Measurements from ENCODE around the gene ATP6V0E1.

ATP6V0E1 gene

DNA sequence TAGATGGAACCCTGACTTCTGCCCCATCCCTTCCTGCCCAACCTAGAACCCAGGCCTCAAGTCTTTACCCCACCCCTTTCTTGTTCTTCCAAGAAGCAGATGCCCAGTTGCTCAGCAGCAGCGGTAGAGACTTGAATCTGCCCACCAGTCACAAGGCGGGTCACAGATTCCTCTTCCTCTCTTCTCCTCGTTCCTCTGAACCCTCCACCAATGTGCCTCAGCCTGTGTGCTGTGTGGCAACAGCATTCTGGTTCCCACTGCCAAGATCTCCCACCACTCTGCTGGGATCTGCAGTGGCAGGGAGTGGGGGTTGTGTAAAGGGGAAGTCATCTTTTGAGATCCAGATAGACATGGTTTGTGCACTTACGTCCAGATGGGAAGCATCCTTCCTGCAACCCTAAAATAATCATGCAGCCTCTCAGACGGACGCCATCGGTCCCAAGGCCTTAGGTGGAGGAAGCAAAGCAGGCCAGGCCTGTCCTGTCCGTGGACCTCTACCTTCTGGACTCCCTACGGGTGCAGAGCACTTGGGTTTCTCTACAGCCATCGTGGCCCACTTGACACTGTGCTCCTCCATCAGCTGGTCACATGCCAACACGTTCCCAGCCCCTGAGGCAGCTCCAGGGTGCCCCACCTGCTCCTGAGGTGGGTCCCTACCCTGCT, 32.1 kb upstream of the ATP6V0E1 start:
- H3K9me3 ChIP-seq (replicated peaks; ENCODE audit: insufficient read depth, low read length): no peaks in the 10 kb centered on the region
- H3K79me2 ChIP-seq (ENCODE audit: low read length): no peaks in the 10 kb centered on the region
- H3K4me3 ChIP-seq (ENCODE audit: low read length): no peak overlapping the region
- TF ChIP-seq, protein P1, sequence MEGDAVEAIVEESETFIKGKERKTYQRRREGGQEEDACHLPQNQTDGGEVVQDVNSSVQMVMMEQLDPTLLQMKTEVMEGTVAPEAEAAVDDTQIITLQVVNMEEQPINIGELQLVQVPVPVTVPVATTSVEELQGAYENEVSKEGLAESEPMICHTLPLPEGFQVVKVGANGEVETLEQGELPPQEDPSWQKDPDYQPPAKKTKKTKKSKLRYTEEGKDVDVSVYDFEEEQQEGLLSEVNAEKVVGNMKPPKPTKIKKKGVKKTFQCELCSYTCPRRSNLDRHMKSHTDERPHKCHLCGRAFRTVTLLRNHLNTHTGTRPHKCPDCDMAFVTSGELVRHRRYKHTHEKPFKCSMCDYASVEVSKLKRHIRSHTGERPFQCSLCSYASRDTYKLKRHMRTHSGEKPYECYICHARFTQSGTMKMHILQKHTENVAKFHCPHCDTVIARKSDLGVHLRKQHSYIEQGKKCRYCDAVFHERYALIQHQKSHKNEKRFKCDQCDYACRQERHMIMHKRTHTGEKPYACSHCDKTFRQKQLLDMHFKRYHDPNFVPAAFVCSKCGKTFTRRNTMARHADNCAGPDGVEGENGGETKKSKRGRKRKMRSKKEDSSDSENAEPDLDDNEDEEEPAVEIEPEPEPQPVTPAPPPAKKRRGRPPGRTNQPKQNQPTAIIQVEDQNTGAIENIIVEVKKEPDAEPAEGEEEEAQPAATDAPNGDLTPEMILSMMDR (IDR thresholded peaks at IDR 0.05; ENCODE audit: low read length): no peak
- TF ChIP-seq EZH2phosphoT487 (IDR thresholded peaks at IDR 0.05; ENCODE audit: low read length) (no peak), EZH2 (optimal IDR thresholded peaks at IDR 0.05; ENCODE audit: low read depth, low read length) (no peak)
- no peak overlapping the region for H2AFZ ChIP-seq (ENCODE audit: low read length)
- H3K36me3 ChIP-seq (replicated peaks; ENCODE audit: insufficient read depth, low read length): 0 out of 2 replicates have a peak, but pooled peaks cover 1% of the 10 kb centered on the region
- no peak overlapping the region for H3K9ac ChIP-seq (ENCODE audit: low read length)
- no peaks in the 10 kb centered on the region for H4K20me1 ChIP-seq (ENCODE audit: insufficient read depth, low read length)
- DNase-seq: no peak
- H3K27ac ChIP-seq (ENCODE audit: low read length): no peak overlapping the region
- H3K4me1 ChIP-seq (ENCODE audit: low read length): no peaks in the 10 kb centered on the region
- H3K27me3 ChIP-seq (replicated peaks; ENCODE audit: insufficient read depth, low read length): no peaks in the 10 kb centered on the region
- no peaks in the 10 kb centered on the region for H3K9me2 ChIP-seq (replicated peaks; ENCODE audit: insufficient read depth, low read length)
- peaks cover 7% of the 10 kb centered on the region for H3F3A ChIP-seq (ENCODE audit: insufficient read depth, low read length)
- no peak overlapping the region for H3K4me2 ChIP-seq (ENCODE audit: low read depth, low read length)

DNA sequence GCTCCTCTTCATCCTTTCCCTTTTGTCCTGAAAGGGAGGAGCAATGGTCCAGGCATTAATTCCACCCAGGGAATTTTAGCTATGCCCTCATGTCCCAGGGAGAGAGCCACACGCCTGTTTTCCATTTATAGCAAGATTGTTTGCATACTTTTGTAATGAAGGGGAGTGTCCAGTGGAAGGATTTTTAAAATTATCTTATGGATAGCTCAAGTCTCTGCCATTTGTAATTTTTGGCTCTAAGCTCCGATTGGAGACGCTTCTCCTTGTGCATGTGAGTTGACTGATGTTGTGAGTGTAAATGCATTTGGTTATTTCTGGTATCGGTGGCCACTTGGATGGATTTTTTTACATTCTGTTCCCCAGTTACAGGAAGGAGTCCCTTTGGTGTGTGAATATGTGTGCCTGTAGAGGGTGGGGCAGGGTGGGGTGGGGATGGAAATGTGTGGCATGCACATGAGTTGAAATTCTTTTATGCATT, 31.5 kb upstream of the ATP6V0E1 start:
- no peaks in the 10 kb centered on the region for H4K20me1 ChIP-seq (ENCODE audit: insufficient read depth, low read length)
- no peaks in the 10 kb centered on the region for H3K9me2 ChIP-seq (replicated peaks; ENCODE audit: insufficient read depth, low read length)
- H3K36me3 ChIP-seq (replicated peaks; ENCODE audit: insufficient read depth, low read length): no peaks in the 10 kb centered on the region
- H3K9me3 ChIP-seq (replicated peaks; ENCODE audit: insufficient read depth, low read length): no peaks in the 10 kb centered on the region
- no peak overlapping the region for H3K4me2 ChIP-seq (ENCODE audit: low read depth, low read length)
- DNase-seq: no peak
- no peaks in the 10 kb centered on the region for H3K4me1 ChIP-seq (ENCODE audit: low read length)
- no peak overlapping the region for H2AFZ ChIP-seq (ENCODE audit: low read length)
- H3K27ac ChIP-seq (ENCODE audit: low read length): no peak overlapping the region
- no peaks in the 10 kb centered on the region for H3K27me3 ChIP-seq (replicated peaks; ENCODE audit: insufficient read depth, low read length)
- TF ChIP-seq, protein P1 (IDR thresholded peaks at IDR 0.05; ENCODE audit: low read length): no peak
- no peaks in the 10 kb centered on the region for H3K79me2 ChIP-seq (ENCODE audit: low read length)
- H3F3A ChIP-seq (ENCODE audit: insufficient read depth, low read length): peaks cover 7% of the 10 kb centered on the region
- H3K9ac ChIP-seq (ENCODE audit: low read length): no peak overlapping the region
- no peak overlapping the region for H3K4me3 ChIP-seq (ENCODE audit: low read length)

DNA sequence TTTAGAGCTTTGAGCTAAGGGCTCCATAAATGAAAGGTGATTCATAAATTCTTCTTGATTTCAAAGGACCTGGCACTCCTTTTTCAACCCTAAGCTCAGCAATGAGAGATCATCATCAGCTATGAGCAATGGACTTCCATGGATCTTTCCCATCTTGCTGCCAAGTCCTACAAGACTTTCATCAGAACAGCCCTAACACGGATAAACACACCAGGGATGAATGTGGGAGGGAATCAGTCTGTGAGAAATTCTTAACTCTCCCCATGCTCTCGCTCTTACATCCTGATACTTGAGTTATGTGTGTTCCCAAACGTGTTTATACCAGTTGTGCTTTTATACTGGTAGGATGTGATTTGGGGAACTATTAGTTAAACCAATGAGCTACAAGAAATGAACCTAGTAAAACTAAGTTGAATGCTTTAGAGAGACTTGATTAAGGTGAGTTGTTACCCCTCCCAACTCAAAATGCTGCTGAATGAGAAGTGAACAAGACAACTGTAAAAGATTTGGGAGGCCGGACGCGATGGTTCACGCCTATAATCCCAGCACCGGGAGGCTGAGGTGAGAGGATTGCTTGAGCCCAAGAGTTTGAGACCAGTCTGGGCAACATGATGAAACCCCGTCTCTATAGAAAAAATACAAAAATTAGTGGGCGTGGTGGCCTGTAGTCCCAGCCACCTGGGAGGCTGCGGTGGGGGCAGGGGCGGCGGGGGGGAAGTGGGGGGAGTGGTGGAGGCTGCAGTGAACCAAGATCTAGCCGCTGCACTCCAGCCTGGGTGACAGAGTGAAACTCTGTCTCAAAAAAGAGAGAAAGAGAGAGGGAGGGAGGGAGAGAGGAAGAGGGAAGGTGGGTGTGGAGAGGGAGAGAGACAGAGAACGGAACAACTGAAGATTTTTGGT, 29.5 kb upstream of the ATP6V0E1 start:
- no peaks in the 10 kb centered on the region for H3K27me3 ChIP-seq (replicated peaks; ENCODE audit: insufficient read depth, low read length)
- H3K79me2 ChIP-seq (ENCODE audit: low read length): no peaks in the 10 kb centered on the region
- H3K4me1 ChIP-seq (ENCODE audit: low read length): no peaks in the 10 kb centered on the region
- peaks cover 20% of the 10 kb centered on the region for H3F3A ChIP-seq (ENCODE audit: insufficient read depth, low read length)
- H3K4me2 ChIP-seq (ENCODE audit: low read depth, low read length): no peak overlapping the region
- no peak overlapping the region for H3K9ac ChIP-seq (ENCODE audit: low read length)
- DNase-seq: no peak
- H3K27ac ChIP-seq (ENCODE audit: low read length): no peak overlapping the region
- H3K4me3 ChIP-seq (ENCODE audit: low read length): no peak overlapping the region
- TF ChIP-seq, protein P1 (IDR thresholded peaks at IDR 0.05; ENCODE audit: low read length): no peak
- no peaks in the 10 kb centered on the region for H4K20me1 ChIP-seq (ENCODE audit: insufficient read depth, low read length)
- no peak overlapping the region for H2AFZ ChIP-seq (ENCODE audit: low read length)
- H3K9me3 ChIP-seq (replicated peaks; ENCODE audit: insufficient read depth, low read length): no peaks in the 10 kb centered on the region
- no peaks in the 10 kb centered on the region for H3K9me2 ChIP-seq (replicated peaks; ENCODE audit: insufficient read depth, low read length)
- no peaks in the 10 kb centered on the region for H3K36me3 ChIP-seq (replicated peaks; ENCODE audit: insufficient read depth, low read length)
